ENCODE results near the gene LRRC7. TPM values are rescaled to one million over a fixed set of nuclear protein-coding genes. Genes with fewer than 3 reads are reported as not detected.

LRRC7 gene
- total RNA-seq, 2 donors from 2014 or later: 0.91 TPM; not detected in 1

- Mint-ChIP-seq H3K36me3 (no peaks in the 10 kb centered on the region), H3K27ac (no peak overlapping the region), H3K9me3 (peaks cover 0 to 3% of the 10 kb centered on the region in 2 donors)
- ATAC-seq: no peak
- no peak for DNase-seq (ENCODE audit: low spot score in 2 of 2)
Measured at GRCh38 chr1:69991644-69992043, 423.9 kb downstream of the LRRC7 start.

GRCh38 chr1:69992594-69992993 lies 424.9 kb downstream of the LRRC7 start:
- DNase-seq (ENCODE audit: low spot score in 2 of 2): no peak
- Mint-ChIP-seq H3K36me3 (no peaks in the 10 kb centered on the region), H3K9me3 (peaks cover 0 to 3% of the 10 kb centered on the region in 2 donors), H3K27ac (no peak overlapping the region)
- ATAC-seq: no peak

GRCh38 chr1:69993810-69994209 lies 426.1 kb downstream of the LRRC7 start:
- no peak overlapping the region for H3K27ac Mint-ChIP-seq
- H3K9me3 Mint-ChIP-seq: peaks cover 4 to 7% of the 10 kb centered on the region in 2 donors
- DNase-seq (ENCODE audit: low spot score in 2 of 2) (no peak), ATAC-seq (no peak)
- H3K36me3 Mint-ChIP-seq: no peaks in the 10 kb centered on the region

GRCh38 chr1:69994241-69994640 lies 426.5 kb downstream of the LRRC7 start:
- DNase-seq (ENCODE audit: low spot score in 2 of 2) (no peak), ATAC-seq (no peak)
- Mint-ChIP-seq H3K27ac (no peak overlapping the region), H3K9me3 (peaks cover 4 to 7% of the 10 kb centered on the region in 2 donors), H3K36me3 (no peaks in the 10 kb centered on the region)

GRCh38 chr1:69998847-69999246 lies 431.1 kb downstream of the LRRC7 start:
- no peak for DNase-seq (ENCODE audit: low spot score in 2 of 2)
- H3K27ac Mint-ChIP-seq: no peak overlapping the region
- H3K9me3 Mint-ChIP-seq: peaks cover 4% of the 10 kb centered on the region in 2 donors
- H3K36me3 Mint-ChIP-seq: no peaks in the 10 kb centered on the region
- no peak for ATAC-seq

GRCh38 chr1:70003211-70003908 lies 435.6 kb downstream of the LRRC7 start:
- no peak for DNase-seq (ENCODE audit: low spot score in 2 of 2)
- no peak overlapping the region for H3K27ac Mint-ChIP-seq
- H3K9me3 Mint-ChIP-seq: no peaks in the 10 kb centered on the region
- no peaks in the 10 kb centered on the region for H3K36me3 Mint-ChIP-seq
- no peak for ATAC-seq

- no peak for ATAC-seq
- no peak overlapping the region for H3K27ac Mint-ChIP-seq
- DNase-seq (ENCODE audit: low spot score in 2 of 2): no peak
- H3K9me3 Mint-ChIP-seq: no peaks in the 10 kb centered on the region
- no peaks in the 10 kb centered on the region for H3K36me3 Mint-ChIP-seq
Measured at GRCh38 chr1:70005386-70006034, 437.8 kb downstream of the LRRC7 start.

GRCh38 chr1:70008660-70009059 lies 440.9 kb downstream of the LRRC7 start:
- Mint-ChIP-seq H3K27ac (no peak overlapping the region), H3K36me3 (no peaks in the 10 kb centered on the region), H3K9me3 (no peaks in the 10 kb centered on the region)
- DNase-seq (ENCODE audit: low spot score in 2 of 2): no peak
- no peak for ATAC-seq

GRCh38 chr1:70017770-70018169 lies 450.0 kb downstream of the LRRC7 start:
- Mint-ChIP-seq H3K9me3 (no peaks in the 10 kb centered on the region), H3K36me3 (no peaks in the 10 kb centered on the region), H3K27ac (no peak overlapping the region)
- ATAC-seq (no peak), DNase-seq (ENCODE audit: low spot score in 2 of 2) (no peak)

- no peak for DNase-seq (ENCODE audit: low spot score in 2 of 2)
- H3K27ac Mint-ChIP-seq: no peak overlapping the region
- no peaks in the 10 kb centered on the region for H3K36me3 Mint-ChIP-seq
- ATAC-seq: no peak
- no peaks in the 10 kb centered on the region for H3K9me3 Mint-ChIP-seq
Measured at GRCh38 chr1:70024272-70024671, 456.6 kb downstream of the LRRC7 start.

- Mint-ChIP-seq H3K27ac (no peak overlapping the region), H3K36me3 (no peaks in the 10 kb centered on the region), H3K9me3 (no peaks in the 10 kb centered on the region)
- DNase-seq (ENCODE audit: low spot score in 2 of 2) (no peak), ATAC-seq (no peak)
Measured at GRCh38 chr1:70025052-70025451, 457.3 kb downstream of the LRRC7 start.

GRCh38 chr1:70025846-70026245 lies 458.1 kb downstream of the LRRC7 start:
- no peak overlapping the region for H3K27ac Mint-ChIP-seq
- DNase-seq (ENCODE audit: low spot score in 2 of 2) (no peak), ATAC-seq (no peak)
- H3K9me3 Mint-ChIP-seq: no peaks in the 10 kb centered on the region
- no peaks in the 10 kb centered on the region for H3K36me3 Mint-ChIP-seq

GRCh38 chr1:70033266-70033873 lies 465.6 kb downstream of the LRRC7 start:
- ATAC-seq: no peak
- H3K9me3 Mint-ChIP-seq: peaks cover 0 to 3% of the 10 kb centered on the region in 2 donors
- no peak overlapping the region for H3K27ac Mint-ChIP-seq
- no peak for DNase-seq (ENCODE audit: low spot score in 2 of 2)
- H3K36me3 Mint-ChIP-seq: no peaks in the 10 kb centered on the region

- Mint-ChIP-seq H3K27ac (no peak overlapping the region), H3K36me3 (no peaks in the 10 kb centered on the region), H3K9me3 (peaks cover 0 to 3% of the 10 kb centered on the region in 2 donors)
- ATAC-seq (no peak), DNase-seq (ENCODE audit: low spot score in 2 of 2) (no peak)
Measured at GRCh38 chr1:70033936-70034335, 466.2 kb downstream of the LRRC7 start.

GRCh38 chr1:70034403-70034802 lies 466.7 kb downstream of the LRRC7 start:
- H3K27ac Mint-ChIP-seq: no peak overlapping the region
- H3K9me3 Mint-ChIP-seq: peaks cover 0 to 3% of the 10 kb centered on the region in 2 donors
- ATAC-seq (no peak), DNase-seq (ENCODE audit: low spot score in 2 of 2) (no peak)
- H3K36me3 Mint-ChIP-seq: no peaks in the 10 kb centered on the region

GRCh38 chr1:70038025-70038424 lies 470.3 kb downstream of the LRRC7 start:
- Mint-ChIP-seq H3K9me3 (peaks cover 0 to 3% of the 10 kb centered on the region in 2 donors), H3K36me3 (no peaks in the 10 kb centered on the region), H3K27ac (no peak overlapping the region)
- DNase-seq (ENCODE audit: low spot score in 2 of 2) (no peak), ATAC-seq (no peak)

GRCh38 chr1:70039485-70039884 lies 471.8 kb downstream of the LRRC7 start:
- no peak for ATAC-seq
- DNase-seq (ENCODE audit: low spot score in 2 of 2): no peak
- H3K9me3 Mint-ChIP-seq: peaks cover 0 to 3% of the 10 kb centered on the region in 2 donors
- no peaks in the 10 kb centered on the region for H3K36me3 Mint-ChIP-seq
- H3K27ac Mint-ChIP-seq: no peak overlapping the region

Measured in activated naive CD4-positive, alpha-beta T cell treated with anti-CD3 and anti-CD28 coated beads, Interleukin-2, amount 50 U/mL, for 72 hours (primary cell).